NCI-H82 (cell line): ENCODE results near the gene MPPED1.
A peak's percentile ranks its signal among the peaks of the same experiment; 100 is the strongest.

ENCODE experiments used
- DNase-seq: peaks from one replicate; lab custom pipeline; 2025; lab: John Stamatoyannopoulos, UW

The MPPED1 gene

DNA sequence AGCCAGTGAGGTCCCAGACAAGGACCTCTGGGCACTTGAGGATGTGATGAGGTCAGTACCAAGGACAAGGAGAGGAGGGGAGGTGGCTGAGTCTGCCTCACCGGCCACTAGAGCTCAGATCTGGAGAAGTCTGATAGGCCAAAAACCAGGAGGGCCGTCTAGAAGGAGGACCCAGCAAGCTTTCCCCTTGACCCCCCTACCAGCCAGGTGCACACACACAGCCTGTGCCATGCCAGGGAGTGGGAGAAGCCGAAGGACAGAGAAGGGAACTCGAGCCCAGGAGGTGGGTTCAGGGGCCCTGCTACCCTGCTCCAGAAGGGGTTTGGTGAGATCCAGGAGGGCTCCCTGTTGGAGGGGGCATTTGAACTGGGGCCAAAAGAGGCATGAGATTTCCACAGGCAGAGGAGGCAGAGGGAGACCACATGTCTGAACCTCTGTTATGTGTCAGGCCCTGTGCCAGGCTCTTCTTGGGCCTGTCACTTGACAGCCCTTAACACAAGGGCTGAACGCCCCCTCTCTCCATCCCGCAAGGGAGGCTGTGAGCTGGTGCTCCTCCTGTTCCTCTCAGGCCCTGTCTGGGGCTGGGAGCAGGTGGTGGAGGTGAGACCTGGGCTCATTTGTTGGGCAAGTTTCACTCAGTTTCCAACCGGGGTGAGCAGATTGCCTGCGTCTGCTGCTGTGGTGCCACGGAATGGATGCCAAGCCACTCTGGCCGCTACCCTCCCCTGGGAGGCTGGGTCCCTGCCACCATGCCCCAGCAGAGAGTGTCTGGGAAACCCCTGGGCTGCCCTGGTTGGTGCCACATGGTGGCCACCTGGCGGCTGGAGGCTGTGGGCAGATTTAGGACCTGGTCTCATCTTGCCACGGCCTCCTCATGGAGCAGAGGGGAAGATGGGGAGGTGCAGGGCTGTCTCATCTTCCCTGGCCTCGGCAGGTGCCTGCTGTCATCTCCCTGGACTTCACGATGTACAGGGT lies 65.2 kb downstream of the MPPED1 start:
- DNase-seq = no peak

- no peak for DNase-seq
Measured at GRCh38 chr22:43477966-43478365, 66.2 kb downstream of the MPPED1 start.

- DNase-seq = no peak
Measured at GRCh38 chr22:43478621-43479300, 66.9 kb downstream of the MPPED1 start.

- no peak for DNase-seq
Measured at GRCh38 chr22:43479301-43479950, 67.6 kb downstream of the MPPED1 start.

DNA sequence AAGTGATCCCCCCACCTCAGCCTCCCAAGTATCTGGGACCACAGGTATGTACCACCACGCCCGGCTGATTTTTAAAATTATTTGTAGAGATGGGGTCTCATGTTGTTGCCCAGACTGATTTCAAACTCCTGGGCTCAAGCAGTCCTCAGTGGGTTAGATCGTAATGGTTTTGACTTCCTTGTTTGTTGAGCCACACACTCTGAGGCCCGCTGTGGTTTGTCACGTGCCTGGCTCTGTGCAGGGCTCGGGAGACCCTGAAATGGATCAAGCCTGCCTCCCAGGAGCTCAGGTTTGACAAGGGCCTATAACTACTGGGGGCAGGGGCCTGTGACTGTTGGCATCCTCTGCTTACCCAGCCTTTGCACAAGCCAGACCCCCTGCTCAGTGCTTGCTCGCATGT lies 68.1 kb downstream of the MPPED1 start:
- DNase-seq = no peak

- peak; percentile 21 for DNase-seq
Measured at GRCh38 chr22:43481568-43482317, 69.9 kb downstream of the MPPED1 start.

- DNase-seq = no peak
Measured at GRCh38 chr22:43482318-43482625, 70.5 kb downstream of the MPPED1 start.

GRCh38 chr22:43483266-43483665 lies 71.5 kb downstream of the MPPED1 start:
- no peak for DNase-seq

GRCh38 chr22:43483669-43484068 lies 71.9 kb downstream of the MPPED1 start:
- no peak for DNase-seq

GRCh38 chr22:43484227-43484626 lies 72.4 kb downstream of the MPPED1 start:
- no peak for DNase-seq

DNA sequence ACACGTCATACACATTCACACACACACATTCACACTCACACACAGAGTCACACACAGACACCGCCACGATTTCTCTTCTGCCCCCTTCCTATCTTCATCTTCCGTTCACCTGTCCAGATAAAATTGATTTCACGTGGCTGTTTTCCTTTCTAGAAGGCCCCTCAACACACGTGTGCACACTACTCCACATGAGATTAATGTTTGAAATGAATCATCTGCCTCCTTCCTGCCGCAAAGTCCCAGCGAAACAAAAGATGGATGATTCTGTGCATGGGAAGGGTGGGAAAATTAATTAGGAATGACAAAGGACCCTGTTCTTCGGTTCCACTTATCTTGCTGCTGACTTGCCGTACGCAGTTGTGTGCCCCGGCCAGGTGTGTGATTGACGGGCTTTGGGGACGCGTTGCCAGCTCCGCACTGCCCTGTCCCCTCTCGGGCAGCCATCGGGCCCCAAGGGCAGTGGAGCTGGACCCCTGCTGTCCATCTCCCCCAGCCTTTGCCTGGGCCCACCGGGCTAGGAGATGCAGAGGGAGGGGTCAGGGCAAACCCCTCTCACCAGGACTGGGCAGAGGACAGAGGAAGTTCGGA lies 73.8 kb downstream of the MPPED1 start:
- DNase-seq = no peak

GRCh38 chr22:43487311-43488030 lies 75.7 kb downstream of the MPPED1 start:
- DNase-seq = no peak

- no peak for DNase-seq
Measured at GRCh38 chr22:43488031-43488866, 76.4 kb downstream of the MPPED1 start.

DNA sequence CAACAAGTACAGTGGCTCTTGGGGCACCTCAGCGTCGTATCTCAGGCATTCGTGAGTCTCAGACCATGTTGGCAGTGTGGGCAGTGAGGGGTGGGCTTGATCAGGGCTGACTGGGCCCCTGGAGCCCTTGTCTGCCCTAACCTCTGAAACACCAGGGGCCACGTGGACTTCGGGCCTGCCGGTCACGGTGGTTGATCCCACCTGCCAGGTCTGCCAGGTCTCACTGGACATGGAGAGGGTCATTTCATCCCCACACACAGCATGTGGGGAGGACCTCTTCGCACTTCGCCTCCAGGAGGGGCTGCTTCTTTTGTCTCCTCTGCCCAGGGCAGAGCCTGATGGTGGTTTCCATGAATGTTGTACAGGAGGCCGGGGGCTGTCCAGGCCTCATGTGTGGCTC lies 77.1 kb downstream of the MPPED1 start:
- no peak for DNase-seq

DNA sequence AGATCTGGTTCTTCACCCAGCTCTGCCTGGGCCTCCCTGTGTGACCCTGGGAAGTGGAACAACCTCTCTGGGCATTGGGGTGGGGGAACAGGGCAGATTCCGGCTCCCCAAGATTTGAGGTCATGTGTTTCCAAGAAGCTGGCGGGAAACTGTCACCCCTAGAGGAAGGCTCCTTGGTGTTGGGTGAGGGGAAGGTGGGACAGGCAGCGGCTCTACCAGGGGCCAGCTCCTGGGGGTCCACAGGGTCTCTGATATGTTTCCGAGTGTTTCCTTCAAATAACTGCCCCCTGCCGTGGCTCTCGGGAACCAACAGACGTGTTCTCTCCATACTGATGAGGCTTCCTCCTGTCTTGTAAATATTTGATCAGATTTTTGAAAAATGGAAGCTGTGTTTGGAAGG lies 78.5 kb downstream of the MPPED1 start:
- no peak for DNase-seq

DNA sequence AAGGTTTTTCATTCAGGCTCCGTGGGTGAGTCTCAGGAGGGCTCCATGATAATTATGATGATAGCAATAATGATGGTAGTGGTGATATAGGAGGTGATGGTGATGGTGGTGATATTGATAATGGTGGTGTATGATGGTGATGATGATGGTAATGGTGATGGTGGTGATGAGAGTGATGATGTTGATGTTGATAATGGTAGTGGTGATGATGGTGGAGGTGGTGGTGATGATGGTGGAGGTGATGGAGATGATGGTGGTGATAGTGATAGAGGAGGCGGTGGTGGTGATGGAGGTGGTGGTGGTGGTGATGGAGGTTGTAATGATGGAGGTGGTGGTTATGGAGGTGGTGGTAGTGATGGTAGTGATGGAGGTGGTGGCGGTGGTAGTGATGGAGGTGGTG lies 79.4 kb downstream of the MPPED1 start:
- DNase-seq = no peak

GRCh38 chr22:43491737-43492136 lies 79.9 kb downstream of the MPPED1 start:
- no peak for DNase-seq

GRCh38 chr22:43493297-43493696 lies 81.5 kb downstream of the MPPED1 start:
- DNase-seq = no peak

GRCh38 chr22:43497956-43498855 lies 86.4 kb downstream of the MPPED1 start:
- DNase-seq = no peak
